GM19239 (cell line): ENCODE results near the gene B4GALT1.
"Not testable (repeated sequence)": the region's sequence is repeated elsewhere in the genome, so short reads cannot be mapped to it uniquely, and the experiment has no call there.

Source experiments
- DNase-seq: peaks from one replicate; pipeline ENCODE4 v3.0.0; 2011; ENCODE audit warnings: low spot score; ENCODE audit not compliant: insufficient read length
- FAIRE-seq: peaks from 2 replicates; lab custom pipeline; 2011; peaks lifted over from hg19 to GRCh38; lab: Jason Lieb, UNC

The B4GALT1 gene

DNA sequence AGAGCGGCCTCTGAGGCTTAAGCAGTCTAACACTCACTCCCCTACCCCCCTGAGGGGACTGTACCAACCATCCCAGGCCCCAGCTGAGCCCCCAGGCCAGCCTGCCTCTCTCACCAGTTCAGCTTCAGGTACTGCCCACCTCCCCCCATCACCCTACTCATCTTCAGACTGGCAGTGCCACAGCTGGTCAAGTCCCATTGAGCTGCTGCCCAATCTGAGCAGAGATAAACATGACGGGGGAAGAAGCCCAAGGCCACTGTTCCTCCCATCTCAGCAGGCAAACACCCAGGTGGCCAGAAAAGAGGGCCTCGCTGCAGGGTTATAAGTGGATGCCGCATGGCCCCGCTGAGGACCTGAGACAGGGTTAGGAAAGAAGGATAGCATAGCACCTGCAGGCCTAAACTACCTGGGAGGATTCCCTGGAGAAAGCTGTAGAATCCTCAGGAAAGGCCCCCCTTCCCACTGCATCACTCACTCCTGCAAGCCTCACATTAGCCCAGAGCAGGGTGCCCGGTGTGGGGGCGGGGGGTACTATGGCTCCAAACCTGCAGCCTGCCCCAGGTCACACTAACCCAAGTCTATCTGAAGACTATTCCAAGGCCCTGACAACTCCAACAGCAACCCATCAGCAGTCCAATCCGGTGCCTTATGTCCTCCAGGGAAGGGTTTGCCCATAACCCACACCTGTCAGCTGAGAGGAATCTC, 3.6 kb downstream of the B4GALT1 start:
- DNase-seq (no peak), FAIRE-seq (peak; percentile 14)

DNA sequence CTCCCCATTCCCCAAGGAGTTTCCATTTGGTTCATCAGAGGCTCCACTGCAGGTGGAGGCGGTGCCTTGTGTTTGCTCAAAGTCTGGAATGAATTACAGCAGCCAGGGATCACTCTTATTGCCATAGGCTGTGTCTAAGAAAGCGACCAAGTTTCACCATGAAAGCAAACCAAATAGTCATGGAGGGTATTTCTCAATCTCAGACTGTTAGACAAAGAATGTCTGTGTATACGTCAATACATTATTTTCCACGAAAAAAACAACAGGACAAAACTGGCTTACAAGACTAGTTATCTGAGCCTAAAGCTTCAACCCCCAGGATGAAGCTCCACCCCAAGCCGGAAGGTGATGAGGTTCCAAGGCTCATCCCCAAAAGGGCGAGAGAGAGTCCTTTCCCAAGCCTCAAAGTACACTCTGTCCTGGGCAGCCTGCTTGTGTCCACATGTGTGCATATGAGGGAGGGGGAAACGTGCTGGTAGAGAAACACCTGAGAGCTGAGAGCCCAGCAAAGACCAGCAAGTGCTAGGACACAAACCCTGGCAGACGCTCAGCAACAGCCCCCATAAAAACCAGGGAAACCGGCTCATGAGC, 4.3 kb downstream of the B4GALT1 start:
- no peak for FAIRE-seq
- DNase-seq: no peak

DNA sequence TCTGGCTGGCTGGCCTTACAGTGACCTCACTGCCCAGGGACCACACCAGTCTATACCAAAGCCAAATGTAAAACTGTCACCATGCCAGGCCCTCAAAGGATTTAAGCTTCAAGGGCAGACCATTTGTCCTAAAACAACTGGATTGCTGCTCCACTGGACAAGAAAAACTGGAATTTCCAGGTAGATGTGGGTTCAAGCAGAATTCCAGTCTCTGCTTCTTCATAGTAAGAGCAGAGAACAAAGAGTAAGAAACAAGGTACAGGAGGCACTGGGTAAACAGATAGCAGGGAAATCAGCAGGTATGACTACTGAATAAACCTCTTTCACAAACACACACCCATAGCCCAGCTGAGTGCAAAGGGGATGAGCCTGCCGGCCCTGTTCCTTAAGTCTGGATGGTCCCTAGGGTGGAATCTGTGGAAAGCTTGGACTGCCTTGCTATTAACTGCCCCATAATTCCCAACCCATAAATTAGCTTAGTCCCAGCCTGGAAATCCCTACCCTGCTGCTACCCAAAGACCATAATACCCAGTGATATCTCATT, 5.5 kb downstream of the B4GALT1 start:
- peak; percentile 75 for FAIRE-seq
- DNase-seq: no peak

DNA sequence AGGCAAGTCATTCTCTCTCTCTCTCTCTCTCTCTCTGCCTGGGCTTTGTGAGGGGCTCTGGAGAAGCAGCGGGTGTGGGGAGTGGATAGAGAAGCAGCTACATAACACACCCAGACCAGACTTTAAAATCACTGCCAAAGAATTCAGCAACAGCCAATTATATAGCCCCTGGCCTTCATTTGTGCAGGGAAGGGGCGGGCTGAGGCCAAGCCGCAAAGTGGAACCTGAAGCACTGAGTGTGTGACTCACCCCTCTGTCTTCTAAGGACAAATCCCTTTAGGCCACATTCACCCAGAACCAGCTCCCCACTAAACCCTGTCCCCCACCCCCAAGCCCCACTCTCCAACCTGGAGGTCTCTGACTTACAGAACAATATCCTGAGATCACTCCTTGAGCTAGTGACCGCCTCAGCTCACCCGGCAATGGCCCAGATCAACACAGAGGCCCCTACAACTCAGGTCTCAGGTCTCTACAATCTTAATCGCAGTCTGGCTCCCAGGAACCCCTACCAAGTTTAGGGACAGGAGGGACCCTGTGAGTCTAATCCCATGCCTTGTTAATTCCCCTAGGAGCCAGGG, 6.0 kb downstream of the B4GALT1 start:
- FAIRE-seq (peak; percentile 91), DNase-seq (no peak)

GRCh38 chr9:33160446-33160845, 6.7 kb downstream of the B4GALT1 start:
- not testable (repeated sequence) for DNase-seq, FAIRE-seq

DNA sequence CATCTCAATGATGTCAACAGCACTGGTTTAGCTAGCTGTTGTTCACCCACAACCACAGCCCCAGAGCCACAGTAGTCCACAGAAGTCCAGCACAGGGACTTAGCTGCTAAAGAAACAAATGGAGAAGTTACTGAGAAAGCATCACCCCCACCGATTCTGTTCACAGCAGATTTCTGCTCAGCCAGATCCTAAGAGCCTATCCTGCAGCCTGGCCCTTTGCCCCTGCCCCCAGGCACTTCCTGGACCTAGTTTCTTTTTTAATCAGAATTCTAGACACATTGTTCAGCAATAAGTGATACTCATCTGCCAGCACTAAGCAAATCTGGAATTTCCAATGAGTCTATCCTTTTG, 7.4 kb downstream of the B4GALT1 start:
- no peak for DNase-seq
- FAIRE-seq: peak; percentile 95

- no peak for FAIRE-seq
- no peak for DNase-seq
These were observed 8.0 kb downstream of the B4GALT1 start for GRCh38 chr9:33158843-33159776.

DNA sequence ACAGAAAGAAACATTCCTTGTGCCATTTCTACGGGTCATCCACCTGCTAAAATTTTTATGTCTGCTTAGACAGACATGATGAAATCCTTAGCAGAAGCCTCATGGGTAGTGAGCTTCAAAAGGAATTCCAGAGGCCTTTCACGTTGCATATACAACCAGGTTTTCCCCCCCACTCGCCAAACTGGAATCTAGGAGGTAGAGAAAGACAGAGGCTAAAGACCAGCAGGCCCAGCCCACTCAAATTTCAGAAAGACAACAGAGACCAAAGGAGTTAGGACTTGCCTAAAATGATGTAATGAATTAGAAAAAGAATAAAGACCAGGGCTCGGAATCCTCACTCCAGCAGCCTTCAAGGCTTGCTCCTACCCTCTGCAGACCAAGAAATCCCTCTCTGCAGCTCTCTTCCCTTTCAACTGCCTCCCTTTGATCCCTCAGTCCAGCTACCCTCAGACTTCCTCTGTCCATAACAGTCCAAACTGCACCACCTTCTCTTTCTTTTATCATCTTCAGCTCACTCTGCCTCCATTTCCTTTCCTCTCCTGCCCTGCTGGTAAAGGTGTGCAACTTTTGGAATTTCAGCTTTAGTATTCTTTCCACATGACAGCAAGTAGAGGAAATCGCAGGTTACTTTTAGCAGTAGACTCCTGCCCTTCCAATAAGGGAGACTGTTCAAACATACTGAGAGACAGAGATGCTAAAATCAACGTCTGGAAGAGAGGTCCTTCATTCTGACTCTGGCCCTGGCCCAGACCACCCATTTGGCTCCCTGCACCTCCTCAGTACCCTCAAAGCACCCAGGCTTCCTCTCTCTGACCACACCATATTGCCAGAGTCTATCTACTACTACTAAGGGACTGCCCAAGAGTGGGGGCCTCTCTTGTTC, 8.9 kb downstream of the B4GALT1 start:
- FAIRE-seq: peak; percentile 23
- DNase-seq: no peak

GRCh38 chr9:33155393-33155792, 11.7 kb downstream of the B4GALT1 start:
- DNase-seq (no peak), FAIRE-seq (no peak)

DNA sequence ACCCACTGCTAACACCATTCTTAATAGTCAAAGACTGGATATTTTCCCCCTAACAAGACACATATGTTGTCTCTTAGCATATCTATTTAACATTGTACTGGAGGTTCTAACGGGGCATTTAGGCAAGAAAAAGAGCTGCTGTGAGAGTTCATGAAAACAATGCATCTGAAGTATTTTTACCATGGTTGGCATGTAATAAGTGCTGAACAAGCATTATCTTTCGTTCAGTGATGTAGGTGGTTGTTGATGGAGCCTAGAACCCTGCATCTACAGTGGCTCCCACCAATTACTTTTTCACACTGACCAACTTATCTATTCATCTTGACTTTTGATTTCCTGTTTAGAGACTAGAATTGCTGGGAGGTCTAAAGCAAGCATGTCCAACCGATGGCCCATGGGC, 12.8 kb downstream of the B4GALT1 start:
- no peak for DNase-seq
- FAIRE-seq: no peak

DNA sequence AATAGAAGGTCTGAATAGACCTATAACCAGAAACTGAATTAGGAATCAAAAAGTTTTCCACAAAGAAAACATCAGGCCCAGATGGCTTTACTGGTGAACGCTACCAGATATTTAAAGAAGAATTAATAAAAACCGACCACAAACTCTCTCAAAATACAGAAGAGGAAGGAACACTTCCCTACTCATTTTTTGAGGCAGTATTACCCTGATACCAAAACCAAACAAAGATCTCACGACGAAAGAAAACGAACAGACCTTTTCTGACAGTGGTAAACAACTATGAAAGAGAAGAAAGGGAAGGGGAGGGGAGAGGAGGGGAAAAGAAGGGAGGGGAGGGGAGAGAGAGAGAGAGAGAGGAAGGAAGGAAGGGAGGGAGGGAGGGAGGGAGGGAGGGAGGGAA, 13.5 kb downstream of the B4GALT1 start:
- FAIRE-seq: peak; percentile 94
- DNase-seq: no peak

DNA sequence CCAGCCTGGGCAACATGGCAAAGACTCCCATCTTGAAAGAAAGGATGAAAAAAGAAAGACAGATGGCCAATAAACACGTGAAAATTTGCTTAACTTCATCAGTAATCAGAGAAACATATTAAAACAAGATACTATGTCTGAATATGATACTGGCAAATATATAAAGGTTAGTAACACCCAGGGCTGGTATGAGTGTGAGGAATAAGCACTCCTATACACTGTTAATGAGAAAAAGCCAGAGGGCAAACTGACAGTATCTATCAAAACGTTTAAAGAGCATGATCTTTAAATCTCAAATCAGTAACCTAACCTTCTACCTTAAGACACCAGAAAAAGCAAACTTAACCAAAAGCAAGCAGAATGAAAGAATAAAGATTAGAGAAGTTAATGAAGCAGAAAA, 14.1 kb downstream of the B4GALT1 start:
- DNase-seq (no peak), FAIRE-seq (no peak)

- FAIRE-seq (peak; percentile 73), DNase-seq (no peak)
These were observed 15.5 kb downstream of the B4GALT1 start for GRCh38 chr9:33151601-33152000.

- peak; percentile 44 for FAIRE-seq
- DNase-seq: no peak
These were observed 16.1 kb downstream of the B4GALT1 start for GRCh38 chr9:33151007-33151557.

DNA sequence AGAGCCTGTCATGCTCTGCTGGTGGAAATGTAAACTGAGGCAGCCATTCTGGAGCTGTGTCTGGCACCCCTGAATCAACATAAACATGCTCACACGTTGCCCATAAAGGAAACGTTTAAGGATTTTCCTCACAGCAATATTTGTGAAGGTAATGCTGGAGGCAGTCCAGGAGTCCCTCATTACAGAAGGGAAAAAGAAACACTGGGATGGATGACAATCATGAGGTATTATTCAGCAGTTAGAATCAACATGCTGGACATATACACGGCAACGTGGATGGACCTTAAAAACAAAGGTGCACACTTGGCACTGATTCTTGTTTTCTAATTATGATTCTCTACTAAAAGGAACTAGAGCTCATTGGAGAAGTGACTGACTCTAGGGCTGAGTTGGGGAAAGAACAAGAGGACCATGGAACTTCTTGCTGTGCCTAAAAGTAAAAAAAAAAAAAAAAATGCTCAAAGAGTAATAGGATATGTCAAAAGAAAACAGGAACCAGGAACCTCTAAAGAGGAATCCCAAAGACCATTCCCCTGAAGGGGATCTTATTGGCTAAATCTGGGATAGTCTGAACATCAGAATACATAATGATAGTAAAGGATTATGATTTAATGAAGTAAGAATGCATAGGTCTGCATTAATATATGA, 18.6 kb downstream of the B4GALT1 start:
- FAIRE-seq (peak; percentile 11), DNase-seq (no peak)

GRCh38 chr9:33147416-33148169, 19.5 kb downstream of the B4GALT1 start:
- DNase-seq (no peak), FAIRE-seq (no peak)

- DNase-seq (no peak), FAIRE-seq (no peak)
These were observed 20.8 kb downstream of the B4GALT1 start for GRCh38 chr9:33146298-33146697.

DNA sequence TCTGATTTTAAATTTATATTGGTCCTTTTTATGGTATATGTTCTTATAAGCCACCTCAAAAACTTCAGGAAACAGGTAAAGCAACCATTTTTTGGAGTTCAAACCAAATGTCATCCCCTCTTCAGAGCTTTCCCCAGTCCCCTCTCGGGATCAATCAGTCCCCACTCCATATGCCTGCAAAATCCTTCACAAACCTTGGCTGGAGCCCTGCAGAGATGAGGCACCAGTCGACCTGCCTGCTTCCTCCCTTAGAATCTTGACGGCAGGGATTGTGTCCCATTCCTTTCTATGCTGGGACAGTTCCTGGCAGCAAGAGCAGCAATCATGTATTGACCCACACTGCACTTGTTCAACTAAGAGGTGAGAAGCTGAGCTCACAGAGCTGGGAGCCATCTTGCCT, 22.6 kb downstream of the B4GALT1 start:
- DNase-seq (no peak), FAIRE-seq (peak; percentile 39)
